Endothelial cell of umbilical vein (primary cell): ENCODE data around the gene UBAC1. TPM values are rescaled to one million over a fixed set of nuclear protein-coding genes. Genes with fewer than 3 reads are reported as not detected.

Experiments
- BruUV-seq: library from RNA; stranded (reverse); fragments of 400-500 nt; replicated peaks from 2 replicates; lab custom pipeline; 2021; lab: Mats Ljungman, UMichigan
- CTCF ChIA-PET: fragments of 300-600, 350-600 bp; sonication (Branson Sonifier 250); formaldehyde crosslinking; loops from one replicate; lab custom pipeline; 2021; ENCODE audit warnings: antibody characterized with exemption, inconsistent platforms; lab: Charles Lee
- POLR2A ChIA-PET: fragments of 300-600, 350-600 bp; sonication (Branson Sonifier 250); formaldehyde crosslinking; loops from one replicate; lab custom pipeline; 2021; ENCODE audit warnings: antibody characterized with exemption, inconsistent platforms; lab: Charles Lee
- DNase-seq: peaks from one replicate; pipeline ENCODE4 v3.0.0-alpha.2; 2011; ENCODE audit warnings: low read depth, low spot score
- FAIRE-seq: peaks from 2 replicates; lab custom pipeline; 2011; peaks lifted over from hg19 to GRCh38; lab: Jason Lieb, UNC
- H2AFZ ChIP-seq: 2 replicates; pipeline ENCODE4 v1.6.0; 2012; ENCODE audit warnings: low read depth, low read length, control low read depth, inconsistent platforms
- H3K27ac ChIP-seq: 2 replicates; pipeline ENCODE4 v1.5.1; 2011; ENCODE audit warnings: low read depth, mild to moderate bottlenecking, control low read depth, low read length, moderate library complexity; ENCODE audit not compliant: insufficient read depth
- H3K27me3 ChIP-seq, 2 experiments: 2 replicates each; pipeline versions ENCODE4 v1.6.0 to v1.6.1; 2011; ENCODE audit warnings: low read length in 2 of 2, mixed read lengths in 1 of 2; ENCODE audit not compliant: control insufficient read depth in 2 of 2, insufficient read depth in 2 of 2
- H3K36me3 ChIP-seq, 2 experiments: 2 replicates in 1 of 2; 3 replicates in 1 of 2; pipeline ENCODE4 v1.5.1; 2011; ENCODE audit warnings: low read length in 2 of 2, mild to moderate bottlenecking in 1 of 2, moderate library complexity in 1 of 2; ENCODE audit not compliant: control insufficient read depth in 2 of 2, insufficient read depth in 2 of 2; ENCODE audit errors: extremely low read depth in 1 of 2
- H3K4me1 ChIP-seq: 3 replicates; pipeline ENCODE4 v1.5.1; 2011; ENCODE audit warnings: mild to moderate bottlenecking, low read length; ENCODE audit not compliant: control insufficient read depth, insufficient read depth; ENCODE audit errors: extremely low read depth
- H3K4me2 ChIP-seq: 2 replicates; pipeline ENCODE4 v1.6.1; 2011; ENCODE audit warnings: low read length, control low read depth, mixed read lengths; ENCODE audit not compliant: insufficient read depth
- H3K4me3 ChIP-seq, 3 experiments: fragments of 200-600 bp in 1 of 3; sonication (generic), shearing (Covaris generic) in 1 of 3; replicated peaks in 1 of 3; 2 replicates each; pipeline ENCODE4 v1.5.1; 2011 to 2016; ENCODE audit warnings: control low read depth in 3 of 3, low read length in 3 of 3, mild to moderate bottlenecking in 2 of 3, inconsistent platforms in 1 of 3, low read depth in 1 of 3, moderate library complexity in 1 of 3; ENCODE audit not compliant: insufficient read depth in 1 of 3
- H3K79me2 ChIP-seq: 2 replicates; pipeline ENCODE4 v1.6.0; 2012; ENCODE audit warnings: low read length, inconsistent platforms; ENCODE audit not compliant: control insufficient read depth, insufficient read depth
- H3K9ac ChIP-seq: replicated peaks from 2 replicates; pipeline ENCODE3; 2011; ENCODE audit warnings: low read length, control low read depth; ENCODE audit not compliant: insufficient read depth; ENCODE audit errors: extremely low read depth
- H3K9me1 ChIP-seq: replicated peaks from 3 replicates; pipeline ENCODE4 v1.6.0; 2011; ENCODE audit warnings: mild to moderate bottlenecking, low read length; ENCODE audit not compliant: control insufficient read depth, insufficient read depth; ENCODE audit errors: extremely low read depth
- H3K9me3 ChIP-seq: replicated peaks from 2 replicates; pipeline ENCODE4 v1.5.1; 2012; ENCODE audit warnings: low read length, inconsistent platforms; ENCODE audit not compliant: control insufficient read depth, insufficient read depth
- H4K20me1 ChIP-seq: replicated peaks from 2 replicates; pipeline ENCODE3; 2011; ENCODE audit warnings: mild to moderate bottlenecking, low read length; ENCODE audit not compliant: control insufficient read depth, insufficient read depth; ENCODE audit errors: extremely low read depth
- EZH2 ChIP-seq: IDR thresholded peaks from 2 replicates; pipeline ENCODE4 v1.6.1; 2012; ENCODE audit warnings: borderline replicate concordance, low read depth, mild to moderate bottlenecking, moderate library complexity, low read length, inconsistent platforms; ENCODE audit not compliant: severe bottlenecking
- FOS ChIP-seq: IDR thresholded peaks from 2 replicates; pipeline ENCODE4 v1.6.1; 2011; ENCODE audit warnings: mild to moderate bottlenecking, low read length, moderate library complexity, borderline replicate concordance; ENCODE audit not compliant: insufficient read depth
- GATA2 ChIP-seq: IDR thresholded peaks from 2 replicates; pipeline ENCODE4 v1.7.0; 2011; ENCODE audit warnings: low read depth, mild to moderate bottlenecking, moderate library complexity, mixed read lengths, low read length; ENCODE audit not compliant: insufficient read length, insufficient read depth
- JUN ChIP-seq: IDR thresholded peaks from 2 replicates; pipeline ENCODE4 v1.6.1; 2011; ENCODE audit warnings: borderline replicate concordance, low read depth; ENCODE audit not compliant: insufficient read length, insufficient read depth
- POLR2AphosphoS5 ChIP-seq: IDR thresholded peaks from 2 replicates; pipeline ENCODE4 v1.6.1; 2012; ENCODE audit warnings: low read depth, mild to moderate bottlenecking, control low read depth, low read length, moderate library complexity; ENCODE audit not compliant: insufficient read depth
- dilution Hi-C: fragments of 300-500 bp; cut with MboI; formaldehyde crosslinking; loops from one replicate; pipeline ENCODE4 v1.15.0; 2019; ENCODE audit warnings: low sequenced_read_pairs; ENCODE audit not compliant: extremely low pct_ligation_motif_present
- intact Hi-C: fragments of 100-400 bp; cut with micrococcal nuclease; formaldehyde crosslinking; loops from one replicate; pipeline ENCODE4 v1.10.0; 2022
- polyA plus RNA-seq, 4 experiments: library from polyadenylated mRNA; depleted of rRNA in 3 of 4; stranded (reverse) in 3 of 4; unstranded in 1 of 4; fragments of >200 nt; gene quantifications; 2 replicates each; pipeline versions ENCODE4 v1.2.1 to v1.2.3, GENCODE V29; 2011 to 2012; ENCODE audit warnings: missing spikeins in 1 of 4
- total RNA-seq: library from RNA; stranded (reverse); gene quantifications from 2 replicates; pipeline ENCODE4 v1.2.3, GENCODE V29; 2021
- TF ChIP-seq, protein P1 (sequence below), 2 donors: IDR thresholded peaks; 1 replicate in 1 of 2; 2 replicates in 1 of 2; pipeline ENCODE4 v1.5.1; 2011; ENCODE audit warnings: low read length in 2 of 2, mild to moderate bottlenecking in 2 of 2, moderate library complexity in 2 of 2, control low read depth in 1 of 2, inconsistent platforms in 1 of 2, low read depth in 1 of 2; ENCODE audit not compliant: insufficient read depth in 1 of 2; ENCODE audit errors: extremely low read depth in 1 of 2

Gene UBAC1
- total and polyA plus RNA-seq, 2 donors (not counting 3 experiments of a cell fraction or from before 2014, with no cell fraction given) = 39.5 to 56.7 TPM

DNA sequence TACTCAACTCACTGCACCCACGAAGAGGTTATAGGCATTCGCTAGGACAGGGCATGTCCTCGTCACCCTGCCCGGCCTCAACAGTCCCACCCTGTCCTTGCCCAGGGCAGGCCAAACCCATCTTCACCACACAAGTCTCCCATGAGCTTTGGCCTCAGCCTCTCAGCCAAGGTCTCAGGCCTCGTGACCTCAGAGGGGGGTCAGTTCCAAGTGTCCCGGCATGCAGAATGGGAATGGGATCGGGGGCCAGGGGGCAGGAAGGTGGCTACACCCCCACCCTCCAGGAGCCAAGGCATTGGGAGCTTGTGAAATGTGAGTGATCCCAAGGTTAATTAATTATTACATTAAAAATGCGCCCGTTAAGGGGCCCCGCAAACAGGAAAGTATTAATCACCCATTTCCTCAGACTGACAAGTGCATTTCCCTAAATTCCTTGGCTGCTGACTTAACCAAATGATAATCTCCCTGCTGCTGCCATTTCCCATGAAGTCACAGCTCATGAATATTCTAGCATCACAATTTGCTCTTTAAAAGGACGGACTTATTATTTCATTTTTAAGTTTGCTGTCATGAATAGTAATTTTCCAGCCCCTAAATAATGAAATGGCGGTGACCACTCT is 8.0 kb upstream of the UBAC1 start:
- Histone ChIP-seq H3K79me2 (no peaks in the 10 kb centered on the region), H3K9me1 (no peaks in the 10 kb centered on the region), H3K27ac (peak overlapping the region; percentile 56), H3K4me1 (peaks cover 22% of the 10 kb centered on the region), H3K4me2 (peak overlapping the region; percentile 14), H3K27me3 (no peaks in the 10 kb centered on the region), H3K9me3 (no peaks in the 10 kb centered on the region), H4K20me1 (no peaks in the 10 kb centered on the region), H3K9ac (no peak overlapping the region), H3K4me3 (no peak overlapping the region), H3K36me3 (no peaks in the 10 kb centered on the region), H2AFZ (no peak overlapping the region)
- no TSS peak for BruUV-seq
- ChIA-PET CTCF (interaction anchor here (0.7 to 5.8 kb wide), 12 partner anchors 20 to 164 kb away, joined by 3 to 211 read pairs (median 14); partner anchors contain the start of gene TMEM250), POLR2A (no interaction called here)
- FAIRE-seq (peak; percentile 94), DNase-seq (peak; percentile 84)
- dilution Hi-C loops (no loop called here), intact Hi-C loops (loop anchor here (1.0 to 10.0 kb wide), 5 partner anchors 24 to 316 kb away; partner anchors contain the start of gene NACC2)
- TF ChIP-seq JUN = peak; percentile 64
- TF ChIP-seq POLR2AphosphoS5 = peak; percentile 78
- TF ChIP-seq, protein P1, sequence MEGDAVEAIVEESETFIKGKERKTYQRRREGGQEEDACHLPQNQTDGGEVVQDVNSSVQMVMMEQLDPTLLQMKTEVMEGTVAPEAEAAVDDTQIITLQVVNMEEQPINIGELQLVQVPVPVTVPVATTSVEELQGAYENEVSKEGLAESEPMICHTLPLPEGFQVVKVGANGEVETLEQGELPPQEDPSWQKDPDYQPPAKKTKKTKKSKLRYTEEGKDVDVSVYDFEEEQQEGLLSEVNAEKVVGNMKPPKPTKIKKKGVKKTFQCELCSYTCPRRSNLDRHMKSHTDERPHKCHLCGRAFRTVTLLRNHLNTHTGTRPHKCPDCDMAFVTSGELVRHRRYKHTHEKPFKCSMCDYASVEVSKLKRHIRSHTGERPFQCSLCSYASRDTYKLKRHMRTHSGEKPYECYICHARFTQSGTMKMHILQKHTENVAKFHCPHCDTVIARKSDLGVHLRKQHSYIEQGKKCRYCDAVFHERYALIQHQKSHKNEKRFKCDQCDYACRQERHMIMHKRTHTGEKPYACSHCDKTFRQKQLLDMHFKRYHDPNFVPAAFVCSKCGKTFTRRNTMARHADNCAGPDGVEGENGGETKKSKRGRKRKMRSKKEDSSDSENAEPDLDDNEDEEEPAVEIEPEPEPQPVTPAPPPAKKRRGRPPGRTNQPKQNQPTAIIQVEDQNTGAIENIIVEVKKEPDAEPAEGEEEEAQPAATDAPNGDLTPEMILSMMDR (IDR thresholded peaks at IDR 0.05; ENCODE audit: extremely low read depth in 1 of 2, insufficient read depth in 1 of 2, low read depth in 1 of 2, low read length in 2 of 2) = no peak
- TF ChIP-seq FOS = peak; percentile 63
- TF ChIP-seq EZH2 = no peak
- peak; percentile 40 for TF ChIP-seq GATA2
